HG03060 (cell line): ENCODE results near the gene ZNF726.
"Not testable (repeated sequence)": the region's sequence is repeated elsewhere in the genome, so short reads cannot be mapped to it uniquely, and the experiment has no call there.

Source experiments
- ATAC-seq: cut with Tn5 transposase; IDR thresholded peaks from one replicate; pipeline ENCODE4 v1.9.1; 2021; ENCODE audit warnings: low read depth, moderate number of reproducible peaks; ENCODE audit not compliant: unreplicated experiment

ZNF726 gene

GRCh38 chr19:23937031-23937430 is 22.3 kb downstream of the ZNF726 start:
- not testable (repeated sequence) for ATAC-seq

- ATAC-seq = no peak
Observed at GRCh38 chr19:23943411-23943810, 28.7 kb downstream of the ZNF726 start.

- ATAC-seq = no peak
Observed at GRCh38 chr19:23946569-23946968, 31.9 kb downstream of the ZNF726 start.

- ATAC-seq = no peak
Observed at GRCh38 chr19:23949611-23950010, 34.9 kb downstream of the ZNF726 start.

- no peak for ATAC-seq
Observed at GRCh38 chr19:23956051-23956450, 41.4 kb downstream of the ZNF726 start.

GRCh38 chr19:23957660-23958281 is 43.1 kb downstream of the ZNF726 start:
- no peak for ATAC-seq

GRCh38 chr19:23963396-23963795 is 48.7 kb downstream of the ZNF726 start:
- not testable (repeated sequence) for ATAC-seq

- ATAC-seq = not testable (repeated sequence)
Observed at GRCh38 chr19:23963881-23964280, 49.2 kb downstream of the ZNF726 start.

GRCh38 chr19:23964334-23964733 is 49.6 kb downstream of the ZNF726 start:
- not testable (repeated sequence) for ATAC-seq

GRCh38 chr19:23969630-23970029 is 54.9 kb downstream of the ZNF726 start:
- ATAC-seq = no peak

- ATAC-seq = no peak
Observed at GRCh38 chr19:23971598-23971997, 56.9 kb downstream of the ZNF726 start.

GRCh38 chr19:23972161-23972560 is 57.5 kb downstream of the ZNF726 start:
- ATAC-seq = no peak

GRCh38 chr19:23974941-23975340 is 60.3 kb downstream of the ZNF726 start:
- no peak for ATAC-seq

- ATAC-seq = not testable (repeated sequence)
Observed at GRCh38 chr19:23976631-23977030, 61.9 kb downstream of the ZNF726 start.

GRCh38 chr19:23977256-23977655 is 62.6 kb downstream of the ZNF726 start:
- ATAC-seq = not testable (repeated sequence)

- no peak for ATAC-seq
Observed at GRCh38 chr19:23978068-23978467, 63.4 kb downstream of the ZNF726 start.

GRCh38 chr19:23980805-23981204 is 66.1 kb downstream of the ZNF726 start:
- no peak for ATAC-seq

- ATAC-seq = no peak
Observed at GRCh38 chr19:23981863-23982262, 67.2 kb downstream of the ZNF726 start.

GRCh38 chr19:23983406-23983805 is 68.7 kb downstream of the ZNF726 start:
- no peak for ATAC-seq
